Ishikawa (cell line): ENCODE measurements around the gene ARHGEF1.

ENCODE experiments used
- EP300 ChIP-seq: IDR thresholded peaks from 2 replicates; pipeline ENCODE4 v1.6.1; 2012; ENCODE audit warnings: borderline replicate concordance
- MAX ChIP-seq: IDR thresholded peaks from 2 replicates; pipeline ENCODE4 v1.6.1; 2012
- NFIC ChIP-seq: IDR thresholded peaks from 2 replicates; pipeline ENCODE4 v1.6.1; 2012
- RAD21 ChIP-seq: IDR thresholded peaks from 2 replicates; pipeline ENCODE4 v1.6.1; 2012; ENCODE audit warnings: low read depth
- TCF12 ChIP-seq: IDR thresholded peaks from 2 replicates; pipeline ENCODE4 v1.6.1; 2012; ENCODE audit warnings: low read depth
- TEAD4 ChIP-seq: IDR thresholded peaks from 2 replicates; pipeline ENCODE4 v1.6.1; 2012

GRCh38 chr19:41909706-41910105 is 26.7 kb downstream of the ARHGEF1 start:
- TF ChIP-seq EP300, result no peak
- TF ChIP-seq TEAD4, result no peak
- TF ChIP-seq RAD21, result no peak
- no peak for TF ChIP-seq TCF12
- no peak for TF ChIP-seq NFIC
- TF ChIP-seq MAX, result no peak
